ENCODE data around the gene RHOU. TPM values are rescaled to one million over a fixed set of nuclear protein-coding genes. Genes with fewer than 3 reads are reported as not detected.
"Not testable (repeated sequence)": the region's sequence is repeated elsewhere in the genome, so short reads cannot be mapped to it uniquely, and the experiment has no call there.

RHOU gene
- total RNA-seq, 2 donors from 2014 or later = 15.7 to 24.6 TPM

- intact Hi-C loops (cut with DNase I) = no loop called here
- no peak for DNase-seq (ENCODE audit: low spot score)
These were observed 18.0 kb downstream of the RHOU start for GRCh38 chr1:228753287-228753686.

GRCh38 chr1:228753786-228754360 is 18.6 kb downstream of the RHOU start:
- no peak for DNase-seq (ENCODE audit: low spot score)
- intact Hi-C loops (cut with DNase I) = no loop called here

GRCh38 chr1:228754646-228755268 is 19.5 kb downstream of the RHOU start:
- intact Hi-C loops (cut with DNase I) = no loop called here
- DNase-seq (ENCODE audit: low spot score) = no peak

- DNase-seq (ENCODE audit: low spot score) = no peak
- intact Hi-C loops (cut with DNase I) = no loop called here
These were observed 20.5 kb downstream of the RHOU start for GRCh38 chr1:228755800-228756199.

- intact Hi-C loops (cut with DNase I) = no loop called here
- DNase-seq (ENCODE audit: low spot score) = no peak
These were observed 21.2 kb downstream of the RHOU start for GRCh38 chr1:228756457-228756856.

GRCh38 chr1:228758447-228758846 is 23.2 kb downstream of the RHOU start:
- intact Hi-C loops (cut with DNase I) = no loop called here
- no peak for DNase-seq (ENCODE audit: low spot score)

GRCh38 chr1:228760979-228761378 is 25.7 kb downstream of the RHOU start:
- intact Hi-C loops (cut with DNase I) = no loop called here

GRCh38 chr1:228763561-228763960 is 28.3 kb downstream of the RHOU start:
- no peak for DNase-seq (ENCODE audit: low spot score)
- intact Hi-C loops (cut with DNase I) = no loop called here

More at GRCh38 chr1:228760979-228761378, 25.7 kb downstream of the RHOU start:
- DNase-seq (ENCODE audit: low spot score) = no peak

GRCh38 chr1:228765168-228765946 is 30.1 kb downstream of the RHOU start:
- no peak for DNase-seq (ENCODE audit: low spot score)
- intact Hi-C loops (cut with DNase I) = no loop called here

GRCh38 chr1:228766788-228767187 is 31.5 kb downstream of the RHOU start:
- intact Hi-C loops (cut with DNase I) = no loop called here

GRCh38 chr1:228767636-228768354 is 32.5 kb downstream of the RHOU start:
- no peak for DNase-seq (ENCODE audit: low spot score)
- intact Hi-C loops (cut with DNase I) = no loop called here

More at GRCh38 chr1:228766788-228767187, 31.5 kb downstream of the RHOU start:
- DNase-seq (ENCODE audit: low spot score) = no peak

- DNase-seq (ENCODE audit: low spot score) = no peak
- intact Hi-C loops (cut with DNase I) = no loop called here
These were observed 33.2 kb downstream of the RHOU start for GRCh38 chr1:228768355-228769000.

- intact Hi-C loops (cut with DNase I) = no loop called here
- DNase-seq (ENCODE audit: low spot score) = no peak
These were observed 35.5 kb downstream of the RHOU start for GRCh38 chr1:228770779-228771223.

GRCh38 chr1:228772516-228773212 is 37.4 kb downstream of the RHOU start:
- DNase-seq (ENCODE audit: low spot score) = no peak
- intact Hi-C loops (cut with DNase I) = no loop called here

- intact Hi-C loops (cut with DNase I) = loop anchor here in 1 of 2 donors (1.0 kb wide), 1 partner anchor 34 kb away; no protein-coding TSS in a partner anchor
These were observed 40.7 kb downstream of the RHOU start for GRCh38 chr1:228775946-228776345.

GRCh38 chr1:228776449-228776848 is 41.2 kb downstream of the RHOU start:
- no peak for DNase-seq (ENCODE audit: low spot score)
- intact Hi-C loops (cut with DNase I) = no loop called here

More at GRCh38 chr1:228775946-228776345, 40.7 kb downstream of the RHOU start:
- not testable (repeated sequence) for DNase-seq (ENCODE audit: low spot score)

- intact Hi-C loops (cut with DNase I) = no loop called here
- no peak for DNase-seq (ENCODE audit: low spot score)
These were observed 42.0 kb downstream of the RHOU start for GRCh38 chr1:228777236-228777635.

- intact Hi-C loops (cut with DNase I) = no loop called here
- no peak for DNase-seq (ENCODE audit: low spot score)
These were observed 42.7 kb downstream of the RHOU start for GRCh38 chr1:228778026-228778425.

GRCh38 chr1:228778466-228778865 is 43.2 kb downstream of the RHOU start:
- intact Hi-C loops (cut with DNase I) = no loop called here

More at GRCh38 chr1:228778466-228778865, 43.2 kb downstream of the RHOU start:
- no peak for DNase-seq (ENCODE audit: low spot score)

Data from posterior vena cava (tissue), 2 donors.